HG03108 (cell line): Measurements from ENCODE around the gene SLC19A3.
"Not testable (repeated sequence)": the region's sequence is repeated elsewhere in the genome, so short reads cannot be mapped to it uniquely, and the experiment has no call there.

Experiments used
- ATAC-seq: cut with Tn5 transposase; IDR thresholded peaks from one replicate; pipeline ENCODE4 v1.9.1; 2021; ENCODE audit warnings: moderate library complexity; ENCODE audit not compliant: unreplicated experiment

SLC19A3 gene

DNA sequence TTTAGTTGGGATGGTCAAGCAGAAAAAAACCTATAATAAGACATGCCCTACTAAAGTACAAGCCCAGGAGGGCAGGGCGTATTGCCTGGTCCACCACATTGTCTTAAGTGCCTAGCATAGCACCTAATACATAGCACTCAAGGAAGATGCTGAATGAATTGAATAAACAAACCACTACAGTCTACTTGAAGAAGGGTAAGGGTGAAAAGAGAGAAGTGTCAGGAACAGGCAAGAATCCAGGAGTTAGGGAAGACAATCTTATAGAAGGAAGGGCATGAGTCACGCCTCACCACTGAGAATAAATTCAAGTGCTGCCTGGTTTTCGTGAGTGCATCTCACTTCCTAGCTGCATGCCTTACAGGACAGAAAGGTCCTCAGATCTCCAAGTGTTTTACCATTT lies 13.9 kb downstream of the SLC19A3 start:
- ATAC-seq: no peak

GRCh38 chr2:227703280-227703732 lies 14.5 kb downstream of the SLC19A3 start:
- no peak for ATAC-seq

GRCh38 chr2:227701556-227701955 lies 16.3 kb downstream of the SLC19A3 start:
- ATAC-seq: no peak

DNA sequence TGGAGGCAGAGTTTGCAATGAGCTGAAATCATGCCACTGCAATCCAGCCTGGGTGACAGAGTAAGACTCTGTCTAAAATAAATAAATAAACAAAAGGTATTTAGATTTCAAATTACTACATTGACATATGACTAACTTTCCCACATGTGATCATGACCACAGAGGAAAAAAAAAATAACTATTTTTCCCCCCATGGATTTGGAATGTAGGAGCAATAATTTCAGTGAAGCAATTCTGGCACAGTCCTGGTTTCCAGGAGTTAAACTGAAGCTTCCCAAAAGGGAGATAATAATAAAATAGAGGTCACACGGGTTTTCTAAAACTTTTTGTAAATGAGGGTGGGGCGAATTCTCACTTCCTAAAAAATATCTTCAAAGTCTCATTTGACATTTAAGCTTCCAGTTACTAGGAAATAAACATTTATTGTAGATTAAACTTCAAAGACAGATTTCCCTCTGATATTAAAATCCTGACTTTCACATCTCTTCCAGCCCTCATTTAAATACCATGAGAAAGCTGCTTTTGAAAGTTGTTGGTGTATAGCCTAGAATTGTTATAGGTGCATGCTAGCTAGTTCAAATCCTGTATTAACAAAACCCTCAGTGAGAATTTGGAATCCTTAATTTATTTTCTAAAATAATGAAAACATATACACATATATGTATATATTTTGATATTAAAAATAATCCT lies 20.7 kb downstream of the SLC19A3 start:
- no peak for ATAC-seq

DNA sequence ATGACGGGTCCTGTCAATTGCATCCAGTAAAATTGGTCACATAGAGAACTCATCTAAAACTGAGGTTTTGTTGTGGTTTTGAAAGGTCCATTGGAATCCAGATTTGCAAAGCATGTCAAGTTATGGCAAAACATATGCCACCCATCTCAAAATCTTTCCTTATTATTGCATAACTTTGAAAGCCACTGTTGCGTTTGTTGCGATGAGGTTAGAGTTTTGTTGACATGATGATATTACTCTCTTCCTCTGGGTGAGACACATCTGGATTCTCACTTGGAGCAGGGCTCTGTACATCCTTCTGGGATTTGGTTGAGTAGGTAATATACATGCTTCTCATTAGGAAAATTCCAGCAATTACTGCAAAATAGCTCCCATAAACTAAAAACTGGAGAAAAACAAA lies 30.6 kb downstream of the SLC19A3 start:
- no peak for ATAC-seq

- ATAC-seq: no peak
These were observed 33.6 kb downstream of the SLC19A3 start for GRCh38 chr2:227684258-227684657.

- ATAC-seq: no peak
These were observed 39.9 kb downstream of the SLC19A3 start for GRCh38 chr2:227677928-227678327.

DNA sequence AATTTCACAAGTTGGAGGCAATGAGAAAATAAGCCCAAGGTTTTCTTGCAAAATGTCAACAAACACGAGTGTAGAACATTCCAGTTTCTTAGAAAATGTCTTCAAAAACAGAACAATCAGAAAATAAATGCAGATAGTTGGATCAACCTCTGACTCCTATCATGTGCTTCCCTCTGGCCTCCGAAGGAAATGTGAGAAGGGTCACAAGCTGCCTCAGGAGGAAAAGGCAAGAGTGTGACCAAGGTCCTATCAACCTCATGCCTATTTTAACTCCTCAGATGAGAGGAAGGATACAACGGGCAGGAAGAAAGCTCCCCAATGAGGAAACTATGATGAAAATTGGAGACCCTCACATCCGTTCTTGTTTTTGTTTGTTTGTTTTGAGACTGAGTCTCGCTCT lies 43.3 kb downstream of the SLC19A3 start:
- no peak for ATAC-seq

GRCh38 chr2:227673620-227674019 lies 44.2 kb downstream of the SLC19A3 start:
- ATAC-seq: not testable (repeated sequence)

DNA sequence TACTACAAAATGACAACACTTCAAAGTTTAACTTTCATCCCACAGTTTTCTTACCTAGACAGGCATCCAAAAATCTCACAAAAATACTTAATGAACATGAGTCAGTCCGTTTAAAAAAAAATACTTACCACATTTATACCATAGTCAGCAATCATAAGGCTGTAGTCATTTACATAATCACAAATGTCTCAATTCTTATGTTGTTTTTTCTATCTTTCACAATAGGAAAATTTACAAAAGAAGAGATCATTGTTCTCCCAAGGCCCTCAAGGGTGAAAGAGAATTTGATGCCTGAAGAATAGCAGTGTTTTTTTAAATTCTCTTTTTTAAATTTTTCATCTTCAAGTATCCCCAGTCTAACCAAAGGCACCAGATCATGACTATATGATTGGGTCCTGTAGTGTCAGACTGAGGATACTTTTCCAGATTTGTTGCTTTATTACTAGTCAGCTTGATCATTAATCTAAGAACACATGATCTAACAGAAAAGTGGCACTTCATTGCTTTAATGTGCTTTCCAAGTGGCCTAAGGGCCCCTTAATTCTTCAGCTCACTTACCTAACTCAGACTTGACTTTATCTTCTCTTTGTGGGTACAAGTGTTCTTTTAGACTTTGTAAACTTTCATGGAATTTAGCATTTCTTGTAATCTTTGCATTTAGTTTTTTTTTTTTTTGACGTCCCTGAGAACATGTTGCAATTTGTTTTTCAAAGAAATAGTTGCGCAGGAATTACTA lies 46.5 kb downstream of the SLC19A3 start:
- no peak for ATAC-seq

GRCh38 chr2:227666631-227667170 lies 51.1 kb downstream of the SLC19A3 start, which contains the start of gene SCYGR5:
Gene SCYGR5, plus strand, starts transcription at chr2:227666804. Its CDS starts 0 bp downstream, at chr2:227666804.
- ATAC-seq: not testable (repeated sequence)

GRCh38 chr2:227665189-227665940 lies 52.5 kb downstream of the SLC19A3 start:
- ATAC-seq: no peak

DNA sequence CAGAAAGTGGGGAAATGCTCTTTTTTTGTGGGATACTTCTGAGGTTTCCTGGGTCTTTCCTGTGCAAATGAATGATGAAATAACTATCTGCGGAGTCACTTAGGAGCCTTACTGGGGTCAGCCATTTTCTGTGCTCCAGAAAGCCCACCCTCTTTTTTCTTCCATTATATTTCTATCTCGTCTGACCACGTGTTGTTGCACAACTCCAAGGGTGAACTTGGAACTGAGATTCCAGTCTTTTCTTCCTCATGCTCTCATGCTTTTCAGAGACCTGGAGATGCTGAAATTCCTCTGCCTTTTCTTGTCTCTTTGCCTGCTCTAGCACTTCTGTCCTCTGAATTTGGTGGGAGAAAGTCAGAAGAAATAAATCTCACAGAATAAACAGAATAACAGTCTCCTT lies 56.0 kb downstream of the SLC19A3 start:
- no peak for ATAC-seq

DNA sequence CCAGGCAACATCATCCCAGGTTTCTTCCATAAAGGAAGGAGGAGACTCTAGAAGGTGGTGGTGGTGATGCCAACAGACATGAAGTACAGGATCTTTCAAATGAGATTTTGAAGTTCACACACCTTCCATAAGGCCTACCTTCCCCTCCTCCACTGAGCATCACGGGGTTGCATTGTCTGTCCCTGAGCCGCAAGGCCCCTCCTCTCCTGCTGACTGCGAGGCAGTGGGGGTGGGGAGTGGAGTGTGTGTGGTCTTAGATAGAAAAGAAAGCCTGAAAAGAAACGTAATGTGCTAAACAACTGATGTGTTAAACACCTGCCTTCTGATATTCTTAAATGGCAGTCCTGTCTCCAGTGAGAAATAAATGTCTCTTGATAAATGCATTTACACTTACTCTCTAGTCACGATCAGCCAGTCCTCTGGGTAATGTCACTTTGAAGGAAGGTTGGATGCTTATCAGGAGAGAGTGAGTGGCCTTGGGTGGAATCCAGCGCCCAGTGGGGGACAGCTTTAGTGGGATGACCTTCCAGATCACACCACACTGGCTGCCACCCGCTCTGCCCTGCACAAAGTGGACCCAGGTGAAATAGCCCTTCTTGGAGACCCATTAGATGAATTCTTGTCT lies 56.7 kb downstream of the SLC19A3 start:
- no peak for ATAC-seq

DNA sequence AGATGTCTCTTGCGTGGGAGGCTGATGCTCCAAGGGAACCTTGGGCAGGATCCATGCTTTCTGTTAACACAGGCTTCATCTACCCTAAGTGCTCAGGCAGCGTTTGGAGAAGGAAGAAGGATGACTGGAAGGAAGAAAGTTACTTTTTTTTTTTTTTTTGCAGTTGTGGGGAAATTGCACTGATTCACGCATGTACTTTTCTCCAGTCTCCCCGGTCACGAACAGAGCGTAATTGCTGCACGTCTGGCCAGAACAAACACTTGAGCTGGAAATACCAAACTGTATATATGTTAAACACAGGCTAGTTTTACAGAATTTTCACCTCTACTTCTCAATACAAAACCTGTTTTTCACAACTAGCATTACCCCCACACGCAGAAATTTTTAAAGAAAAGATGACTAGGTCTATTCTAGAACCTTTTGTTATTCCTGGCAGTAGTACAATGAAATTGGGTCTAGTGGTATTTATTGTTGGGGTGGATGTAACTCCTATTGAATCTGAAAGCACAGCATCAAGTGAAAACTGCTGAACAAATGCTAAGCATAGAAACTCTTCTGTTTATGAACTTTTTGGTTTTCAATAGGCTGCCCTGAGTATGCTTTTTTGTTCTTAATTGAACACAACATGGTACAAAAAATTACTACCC lies 60.5 kb downstream of the SLC19A3 start:
- no peak for ATAC-seq

- no peak for ATAC-seq
These were observed 62.4 kb downstream of the SLC19A3 start for GRCh38 chr2:227655454-227655853.

GRCh38 chr2:227654426-227654825 lies 63.4 kb downstream of the SLC19A3 start:
- no peak for ATAC-seq

DNA sequence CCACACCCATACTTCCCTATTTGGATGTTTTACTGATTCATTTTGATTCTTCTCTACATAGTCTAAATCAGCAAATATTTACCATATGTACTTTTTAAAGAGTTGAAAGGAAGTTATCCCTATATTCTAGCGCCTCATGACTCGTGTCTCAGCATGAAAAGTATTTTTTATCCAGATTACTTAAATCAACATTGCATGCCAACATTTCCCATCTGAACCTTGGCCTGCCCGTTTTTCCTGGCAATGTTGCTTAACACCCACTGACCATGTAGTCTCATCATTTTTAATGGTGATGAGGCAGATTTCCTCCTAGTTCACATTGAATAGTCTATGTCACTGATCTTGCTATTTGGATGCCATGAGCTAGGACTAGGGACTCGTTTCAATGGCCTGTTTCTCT lies 64.4 kb downstream of the SLC19A3 start:
- no peak for ATAC-seq

DNA sequence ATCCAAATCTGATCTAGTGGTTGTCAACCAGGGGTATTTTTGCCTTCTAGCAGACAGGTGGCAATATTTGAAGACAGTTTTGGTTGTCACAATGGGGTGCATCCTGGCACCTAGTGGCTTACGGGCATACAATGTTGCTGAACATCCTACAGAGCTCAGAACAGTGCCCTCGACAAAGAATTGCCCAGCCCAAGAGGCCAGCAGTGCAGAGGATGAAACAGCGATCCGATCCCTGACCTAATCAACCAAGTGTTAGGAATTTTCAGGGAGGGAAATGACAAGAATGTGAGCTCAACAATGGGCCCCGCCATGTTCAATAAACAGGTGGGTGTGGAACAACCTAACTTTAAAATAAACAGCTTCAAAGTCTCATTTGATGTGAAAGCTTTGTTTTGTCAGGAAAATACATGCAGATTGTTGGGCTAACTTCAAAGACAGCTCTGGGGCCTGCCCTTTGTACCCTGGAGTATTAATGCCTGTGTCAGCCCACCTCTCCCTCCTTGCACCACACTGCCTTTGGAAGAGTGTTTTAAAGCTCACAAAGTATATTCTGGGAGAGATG lies 73.8 kb downstream of the SLC19A3 start:
- ATAC-seq: no peak

GRCh38 chr2:227642656-227643055 lies 75.2 kb downstream of the SLC19A3 start:
- ATAC-seq: no peak
